Mucosa of rectum (tissue), 2 donors: ENCODE results near the gene SHLD3.
"Not testable (repeated sequence)": the region's sequence is repeated elsewhere in the genome, so short reads cannot be mapped to it uniquely, and the experiment has no call there.

Source experiments
- H3K27ac ChIP-seq, 2 donors: one replicate each; pipeline ENCODE4 v1.7.0; 2013; ENCODE audit warnings: inconsistent platforms in 2 of 2, low read depth in 2 of 2, low read length in 2 of 2
- H3K27me3 ChIP-seq, 2 donors: one replicate each; pipeline ENCODE4 v1.7.0; 2013; ENCODE audit warnings: low read length in 2 of 2; ENCODE audit not compliant: control insufficient read depth in 2 of 2, insufficient read depth in 2 of 2
- H3K36me3 ChIP-seq, 2 donors: one replicate each; pipeline ENCODE4 v1.7.0; 2013; ENCODE audit warnings: low read length in 2 of 2; ENCODE audit not compliant: control insufficient read depth in 2 of 2, insufficient read depth in 2 of 2
- H3K4me1 ChIP-seq, 2 donors: one replicate each; pipeline ENCODE4 v1.7.0; 2013; ENCODE audit warnings: low read length in 2 of 2, mild to moderate bottlenecking in 1 of 2; ENCODE audit not compliant: control insufficient read depth in 2 of 2, insufficient read depth in 2 of 2
- H3K4me3 ChIP-seq, 2 donors: one replicate each; pipeline ENCODE4 v1.7.0; 2013; ENCODE audit warnings: low read length in 2 of 2
- H3K9ac ChIP-seq, 2 donors: one replicate each; pipeline ENCODE4 v1.7.0; 2013; ENCODE audit warnings: low read length in 2 of 2, low read depth in 1 of 2, mild to moderate bottlenecking in 1 of 2
- H3K9me3 ChIP-seq, 2 donors: one replicate each; pipeline ENCODE4 v1.7.0; 2013; ENCODE audit warnings: low read length in 2 of 2; ENCODE audit not compliant: control insufficient read depth in 2 of 2
- donor health status: healthy.
- donor health status: Normal muscosa, but diverticular disease.

Gene SHLD3

GRCh38 chr5:65674749-65675148 is 49.9 kb downstream of the SHLD3 start:
- Histone ChIP-seq H3K9ac (no peak overlapping the region), H3K4me1 (no peaks in the 10 kb centered on the region), H3K27me3 (no peaks in the 10 kb centered on the region), H3K4me3 (no peak overlapping the region), H3K36me3 (peaks cover 0 to 11% of the 10 kb centered on the region in 2 donors), H3K27ac (no peak overlapping the region), H3K9me3 (no peaks in the 10 kb centered on the region)

GRCh38 chr5:65676056-65676455 is 51.2 kb downstream of the SHLD3 start:
- not testable (repeated sequence) for H3K4me1 ChIP-seq, H3K9me3 ChIP-seq, H3K27me3 ChIP-seq, H3K9ac ChIP-seq, H3K4me3 ChIP-seq, H3K27ac ChIP-seq, H3K36me3 ChIP-seq
